HS-27A (cell line): Measurements from ENCODE around the gene POLDIP2.

Experiments
- DNase-seq: peaks from one replicate; pipeline ENCODE4 v3.0.0-alpha.2; 2012; ENCODE audit warnings: low read depth, missing footprints

Gene POLDIP2

GRCh38 chr17:28335201-28335958, 21.9 kb downstream of the POLDIP2 start, which contains the start of the genes IFT20 and TNFAIP1:
Gene IFT20 (minus strand): TSS chr17:28335472. CDS start chr17:28331985, 3,487 bp downstream.
Gene TNFAIP1 (plus strand): TSS chr17:28335761. CDS start chr17:28339522, 3,761 bp downstream.
- DNase-seq = peak; percentile 90

- no peak for DNase-seq
Measured at GRCh38 chr17:28334666-28335200, 22.6 kb downstream of the POLDIP2 start.

GRCh38 chr17:28334171-28334570, 23.2 kb downstream of the POLDIP2 start:
- no peak for DNase-seq

GRCh38 chr17:28333083-28333746, 24.1 kb downstream of the POLDIP2 start:
- DNase-seq = no peak

GRCh38 chr17:28331891-28332420, 25.4 kb downstream of the POLDIP2 start:
- no peak for DNase-seq

- DNase-seq = no peak
Measured at GRCh38 chr17:28330671-28331070, 26.7 kb downstream of the POLDIP2 start.

GRCh38 chr17:28328325-28328724, 29.0 kb downstream of the POLDIP2 start:
- DNase-seq = no peak

- DNase-seq = no peak
Measured at GRCh38 chr17:28327709-28328108, 29.6 kb downstream of the POLDIP2 start.

- DNase-seq = no peak
Measured at GRCh38 chr17:28327031-28327607, 30.2 kb downstream of the POLDIP2 start.

- no peak for DNase-seq
Measured at GRCh38 chr17:28326114-28326513, 31.2 kb downstream of the POLDIP2 start.

GRCh38 chr17:28325211-28325610, 32.1 kb downstream of the POLDIP2 start:
- no peak for DNase-seq

- no peak for DNase-seq
Measured at GRCh38 chr17:28324781-28325180, 32.5 kb downstream of the POLDIP2 start.

- DNase-seq = no peak
Measured at GRCh38 chr17:28324267-28324745, 33.0 kb downstream of the POLDIP2 start.

- DNase-seq = no peak
Measured at GRCh38 chr17:28320215-28321061, 36.9 kb downstream of the POLDIP2 start.

GRCh38 chr17:28319598-28319935, 37.8 kb downstream of the POLDIP2 start:
- no peak for DNase-seq

- peak; percentile 76 for DNase-seq
Measured at GRCh38 chr17:28318759-28319597, 38.3 kb downstream of the POLDIP2 start, which contains the start of gene TMEM97. Gene TMEM97 (plus strand): TSS chr17:28319200. CDS start chr17:28319240, 40 bp downstream.

GRCh38 chr17:28317966-28318758, 39.2 kb downstream of the POLDIP2 start:
- no peak for DNase-seq

GRCh38 chr17:28317099-28317965, 40.0 kb downstream of the POLDIP2 start:
- no peak for DNase-seq
